Gastroesophageal sphincter (tissue), 3 donors: ENCODE measurements around the gene ANXA2R.

ENCODE experiments used
- CTCF ChIP-seq, 4 experiments: fragments of 200-600 bp in 2 of 4; fragments of 450-650 bp in 2 of 4; sonication (generic) in 1 of 4; IDR thresholded peaks; one replicate each; pipeline ENCODE4 v1.5.1; 2017 to 2019; ENCODE audit warnings: antibody characterized with exemption in 4 of 4, mild to moderate bottlenecking in 2 of 4, moderate library complexity in 2 of 4
- POLR2A ChIP-seq, 2 donors: fragments of 450-650 bp; IDR thresholded peaks; one replicate each; pipeline ENCODE4 v1.6.1; 2017; ENCODE audit warnings: antibody characterized with exemption in 2 of 2, mild to moderate bottlenecking in 2 of 2, moderate library complexity in 1 of 2
- POLR2AphosphoS5 ChIP-seq: sonication (generic); formaldehyde crosslinking; IDR thresholded peaks from one replicate; pipeline ENCODE4 v1.6.1; 2017; ENCODE audit warnings: antibody characterized with exemption

DNA sequence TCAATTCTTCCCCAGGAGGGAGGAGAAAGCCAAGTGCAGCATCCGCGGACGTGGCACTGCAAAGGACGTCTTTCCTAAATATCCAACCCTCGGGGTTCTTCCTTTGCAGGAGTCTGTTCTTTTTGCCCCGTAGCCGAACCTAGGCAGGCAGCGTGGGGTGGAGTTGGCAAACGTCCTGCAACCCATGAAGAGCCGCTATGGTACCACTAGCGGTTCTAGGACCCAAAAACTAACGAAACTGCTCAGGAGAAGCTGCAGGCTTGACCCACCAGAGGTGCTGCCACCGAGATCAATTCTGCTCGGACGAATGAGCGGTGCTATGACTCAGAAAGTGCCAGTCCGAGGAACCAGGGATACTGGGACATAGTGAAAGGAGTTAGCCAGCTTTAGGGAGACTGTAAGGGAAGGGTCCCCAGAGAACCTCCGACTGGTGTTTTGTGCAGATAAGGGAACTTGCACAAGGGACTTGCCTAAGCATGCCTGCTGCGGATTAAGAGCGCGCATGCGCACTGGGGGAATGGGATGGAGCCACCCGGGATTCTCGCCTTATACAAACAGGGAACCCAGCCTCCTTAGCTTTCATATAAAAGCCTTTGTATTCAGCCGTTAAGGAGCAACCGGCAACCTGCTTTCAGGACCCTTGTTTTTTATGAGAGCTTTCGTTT lies 32.7 kb downstream of the ANXA2R start:
- TF ChIP-seq CTCF (IDR thresholded peaks at IDR 0.05) (no peak), POLR2A (IDR thresholded peaks at IDR 0.05) (no peak), POLR2AphosphoS5 (no peak)
